Central memory CD8-positive, alpha-beta T cell (primary cell): ENCODE results near the gene RIMBP2.

Experiments used
- ATAC-seq: fragments of 150-1000 bp; cut with Tn5 transposase; replicated peaks from 2 replicates; pipeline ENCODE4 v1.10.0; 2022; ENCODE audit warnings: mild to moderate bottlenecking, moderate FRiP score, moderate number of reproducible peaks; ENCODE audit not compliant: poor library complexity, severe bottlenecking; ENCODE audit errors: extremely low read depth
- DNase-seq, 2 donors: peaks; one replicate each; pipeline ENCODE4 v3.0.0; 2021; ENCODE audit warnings: low spot score in 2 of 2
- H3K27ac Mint-ChIP-seq: one replicate; pipeline ENCODE4 v1.8.0; 2022; ENCODE audit warnings: low read depth, mild to moderate bottlenecking, moderate library complexity, mixed read lengths
- H3K27me3 Mint-ChIP-seq: one replicate; pipeline ENCODE4 v1.8.0; 2022; ENCODE audit warnings: mixed read lengths
- H3K36me3 Mint-ChIP-seq: one replicate; pipeline ENCODE4 v1.8.0; 2022; ENCODE audit warnings: mild to moderate bottlenecking, moderate library complexity, mixed read lengths; ENCODE audit not compliant: insufficient read depth
- H3K4me1 Mint-ChIP-seq: one replicate; pipeline ENCODE4 v1.8.0; 2022; ENCODE audit warnings: mixed read lengths
- H3K4me3 Mint-ChIP-seq: one replicate; pipeline ENCODE4 v1.8.0; 2022; ENCODE audit warnings: mild to moderate bottlenecking, moderate library complexity, mixed read lengths
- H3K9me3 Mint-ChIP-seq: one replicate; pipeline ENCODE4 v1.8.0; 2022; ENCODE audit warnings: mixed read lengths

RIMBP2 gene

DNA sequence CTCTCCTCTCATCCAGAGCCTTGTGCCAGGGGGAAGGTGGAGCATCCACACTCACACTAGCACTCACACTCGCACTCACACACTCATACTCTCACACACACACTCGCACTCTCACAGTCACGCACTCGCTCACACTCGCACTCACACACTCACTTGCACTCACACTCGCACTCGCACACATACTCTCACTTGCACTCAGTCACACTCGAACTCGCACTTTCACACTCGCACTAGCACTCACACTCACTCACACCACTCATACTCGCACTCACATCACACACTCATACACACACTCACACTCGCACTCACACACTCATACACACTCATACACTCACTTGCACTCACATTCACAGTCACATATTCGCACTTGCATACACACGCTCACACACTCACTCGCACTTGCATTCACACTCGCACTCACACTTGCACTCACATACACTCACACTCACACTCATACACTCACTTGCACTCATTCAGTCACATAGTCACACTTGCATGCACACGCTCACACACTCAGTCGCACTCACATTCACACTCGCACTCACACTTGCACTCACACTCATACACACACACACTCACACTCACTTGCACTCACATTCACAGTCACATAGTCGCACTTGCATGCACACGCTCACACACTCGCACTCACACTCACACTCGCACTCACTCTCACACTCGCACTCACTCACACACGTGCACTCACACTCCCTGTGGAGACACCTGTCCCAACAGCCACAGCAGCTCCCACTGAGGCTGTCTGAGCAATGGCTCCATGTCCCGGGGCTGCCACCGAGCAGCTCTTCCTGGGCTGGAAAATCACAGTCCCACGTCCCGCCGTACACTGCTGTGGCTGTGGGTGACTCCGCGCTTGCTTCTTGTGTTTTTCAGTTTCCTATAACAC lies 12.3 kb upstream of the RIMBP2 start:
- Mint-ChIP-seq H3K4me1 (no peaks in the 10 kb centered on the region), H3K27ac (no peak overlapping the region)
- ATAC-seq = no peak

DNA sequence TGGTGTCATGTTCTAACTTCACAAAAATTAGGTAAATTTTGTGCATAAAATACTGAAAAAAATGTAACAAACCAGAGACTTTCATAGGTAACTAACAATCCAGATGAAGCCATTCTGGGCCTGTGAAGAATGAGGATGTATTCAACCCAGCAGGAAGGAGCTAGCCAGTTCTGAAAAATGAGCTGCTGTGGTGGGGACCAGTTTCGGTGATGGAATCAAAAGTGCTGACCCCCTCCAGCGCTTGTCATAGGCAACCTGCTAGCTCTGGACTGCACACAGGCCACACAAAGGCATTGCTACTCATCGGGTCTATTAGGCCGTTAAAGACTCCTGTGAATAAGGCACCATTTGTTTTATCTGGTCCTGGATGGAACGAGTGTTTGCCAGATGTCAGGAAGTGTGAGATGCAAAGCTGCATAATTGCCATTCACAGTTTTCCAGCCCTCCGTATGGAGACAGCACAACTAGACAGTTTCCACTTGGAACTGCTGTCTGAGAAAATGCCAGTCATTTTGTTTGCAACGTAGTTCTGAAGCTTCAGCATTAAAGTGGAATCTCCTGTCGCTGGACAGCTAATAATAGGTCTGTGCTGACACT lies 3.3 kb upstream of the RIMBP2 start:
- Mint-ChIP-seq H3K36me3 (no peaks in the 10 kb centered on the region), H3K27me3 (peaks cover 66% of the 10 kb centered on the region), H3K9me3 (peaks cover 21% of the 10 kb centered on the region), H3K4me3 (no peak overlapping the region), H3K27ac (no peak overlapping the region), H3K4me1 (peaks cover 5% of the 10 kb centered on the region)
- ATAC-seq (no peak), DNase-seq (no peak)

More for the DNA sequence above, 12.3 kb upstream of the RIMBP2 start:
- Mint-ChIP-seq H3K36me3 (peaks cover 1% of the 10 kb centered on the region), H3K9me3 (peaks cover 5% of the 10 kb centered on the region), H3K27me3 (peaks cover under 1% of the 10 kb centered on the region), H3K4me3 (no peak overlapping the region)
- no peak for DNase-seq

DNA sequence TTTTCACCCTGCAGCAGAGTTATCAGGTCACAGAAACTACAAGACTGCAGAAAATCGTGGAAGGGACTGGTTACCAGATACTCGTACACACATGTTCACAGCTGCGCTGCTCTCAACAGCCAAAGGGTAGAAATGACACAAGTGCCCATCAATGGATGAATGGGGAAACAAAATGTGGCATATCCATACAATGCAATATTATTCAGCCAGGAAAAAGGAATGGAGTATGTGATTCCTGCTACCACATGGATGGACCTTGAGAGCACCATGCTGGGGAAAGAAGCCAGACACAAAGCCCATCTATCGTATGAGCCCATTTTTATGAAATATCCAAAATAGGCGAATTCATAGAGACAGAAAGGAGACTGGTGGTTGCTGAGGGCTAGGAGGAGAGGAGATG lies 1.7 kb upstream of the RIMBP2 start:
- H3K27ac Mint-ChIP-seq = no peak overlapping the region
- peaks cover 13% of the 10 kb centered on the region for H3K9me3 Mint-ChIP-seq
- H3K27me3 Mint-ChIP-seq = peaks cover 76% of the 10 kb centered on the region
- no peak for ATAC-seq
- no peak for DNase-seq
- H3K36me3 Mint-ChIP-seq = no peaks in the 10 kb centered on the region
- H3K4me3 Mint-ChIP-seq = no peak overlapping the region
- peaks cover 5% of the 10 kb centered on the region for H3K4me1 Mint-ChIP-seq

DNA sequence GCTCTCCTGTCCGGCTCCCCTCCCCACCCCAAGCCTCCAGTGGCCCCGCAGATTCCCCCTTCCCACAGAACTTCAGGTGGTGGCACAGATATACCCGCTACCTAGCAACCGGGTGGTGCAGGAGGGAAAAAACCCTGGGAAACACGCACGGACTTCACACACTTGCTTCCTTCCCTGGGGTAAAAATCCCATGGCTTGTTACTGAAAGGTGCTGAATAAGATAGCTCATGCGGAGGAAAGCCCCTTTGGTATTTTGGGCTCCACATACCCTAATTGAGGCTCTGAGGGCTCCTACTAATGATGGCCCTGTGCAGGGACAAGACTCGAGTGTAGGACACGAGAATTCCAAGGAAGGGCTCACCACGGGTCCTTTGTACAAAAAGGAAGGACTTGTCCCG lies 869 bp upstream of the RIMBP2 start:
- peaks cover 5% of the 10 kb centered on the region for H3K4me1 Mint-ChIP-seq
- no peak overlapping the region for H3K27ac Mint-ChIP-seq
- DNase-seq (no peak), ATAC-seq (no peak)
- H3K9me3 Mint-ChIP-seq = peaks cover 5% of the 10 kb centered on the region
- peaks cover 76% of the 10 kb centered on the region for H3K27me3 Mint-ChIP-seq
- H3K36me3 Mint-ChIP-seq = no peaks in the 10 kb centered on the region
- H3K4me3 Mint-ChIP-seq = no peak overlapping the region

DNA sequence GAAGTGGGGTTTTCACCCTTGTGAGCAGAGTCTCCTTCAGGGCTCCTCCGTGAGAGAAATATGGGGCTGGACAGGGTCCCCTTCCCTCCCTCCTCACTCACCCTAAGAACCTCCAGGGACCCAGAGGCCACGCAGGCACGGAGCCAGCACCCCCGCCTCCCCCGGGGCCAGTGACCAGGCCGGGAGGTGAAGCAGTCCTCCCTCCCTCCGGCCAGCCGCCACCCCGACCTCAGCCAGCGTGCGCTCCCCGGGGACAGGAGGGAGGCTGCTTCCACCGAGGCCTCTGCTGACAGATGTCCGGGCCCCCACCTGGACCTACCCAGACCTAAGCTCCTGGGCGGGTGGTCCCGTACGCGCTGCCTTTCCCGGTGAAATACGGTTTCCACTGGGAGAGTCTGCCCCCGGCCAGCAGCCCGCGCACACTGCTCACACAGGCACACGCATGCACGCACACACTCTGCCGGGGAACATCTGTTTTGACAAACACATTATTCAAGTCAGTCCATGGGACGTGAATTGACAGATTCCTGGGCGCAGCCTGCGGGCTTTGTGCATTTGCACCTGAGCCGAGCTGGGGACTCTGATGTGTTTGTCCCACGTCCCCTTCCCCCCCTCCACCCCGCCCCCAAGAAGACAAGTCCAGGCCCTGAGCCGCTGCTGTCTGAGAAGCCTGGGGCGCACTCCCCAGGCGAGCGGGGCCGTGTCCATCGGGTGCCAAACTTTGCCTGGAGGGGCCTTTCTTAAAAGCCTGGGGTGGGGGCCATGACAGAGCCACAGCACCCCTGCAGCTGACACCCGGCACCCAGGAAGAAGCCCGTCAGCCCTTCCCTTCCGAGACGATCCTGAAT lies 725 bp downstream of the RIMBP2 start:
- Mint-ChIP-seq H3K4me1 (peaks cover 5% of the 10 kb centered on the region), H3K36me3 (no peaks in the 10 kb centered on the region), H3K4me3 (no peak overlapping the region), H3K27me3 (peaks cover 91% of the 10 kb centered on the region), H3K27ac (no peak overlapping the region), H3K9me3 (peaks cover 5% of the 10 kb centered on the region)
- ATAC-seq = no peak
- DNase-seq = no peak

DNA sequence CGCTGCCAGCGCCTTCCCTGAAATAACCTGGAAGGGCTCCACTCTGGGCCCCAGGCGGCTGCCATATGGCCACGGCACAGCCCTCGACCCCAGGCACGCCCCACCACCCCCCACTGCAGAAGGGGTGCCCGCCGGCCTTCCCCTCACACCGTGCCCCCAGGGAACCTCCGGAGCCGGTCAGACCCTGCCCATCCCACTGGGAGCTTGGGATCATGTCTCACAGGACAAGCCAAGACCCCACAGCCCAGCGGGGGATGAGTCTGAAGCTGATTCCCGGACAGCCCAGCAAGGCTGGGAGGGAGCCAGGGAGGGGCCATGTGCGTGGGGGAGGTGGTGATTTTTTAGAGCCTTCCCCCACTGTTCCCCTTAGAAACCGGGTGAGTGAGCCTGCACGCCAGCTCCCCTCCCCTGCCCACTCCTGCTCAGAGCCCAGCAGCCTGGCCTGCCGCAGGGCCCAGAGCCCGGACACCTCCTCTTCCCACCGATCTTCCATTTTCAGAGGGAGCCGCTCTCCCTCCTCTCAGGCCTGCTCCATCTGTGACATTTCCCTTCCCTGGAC lies 1.4 kb downstream of the RIMBP2 start:
- H3K36me3 Mint-ChIP-seq = no peaks in the 10 kb centered on the region
- ATAC-seq = no peak
- H3K27me3 Mint-ChIP-seq = peaks cover 88% of the 10 kb centered on the region
- no peak overlapping the region for H3K27ac Mint-ChIP-seq
- H3K9me3 Mint-ChIP-seq = peaks cover 5% of the 10 kb centered on the region
- H3K4me1 Mint-ChIP-seq = peaks cover 5% of the 10 kb centered on the region
- no peak for DNase-seq
- no peak overlapping the region for H3K4me3 Mint-ChIP-seq

DNA sequence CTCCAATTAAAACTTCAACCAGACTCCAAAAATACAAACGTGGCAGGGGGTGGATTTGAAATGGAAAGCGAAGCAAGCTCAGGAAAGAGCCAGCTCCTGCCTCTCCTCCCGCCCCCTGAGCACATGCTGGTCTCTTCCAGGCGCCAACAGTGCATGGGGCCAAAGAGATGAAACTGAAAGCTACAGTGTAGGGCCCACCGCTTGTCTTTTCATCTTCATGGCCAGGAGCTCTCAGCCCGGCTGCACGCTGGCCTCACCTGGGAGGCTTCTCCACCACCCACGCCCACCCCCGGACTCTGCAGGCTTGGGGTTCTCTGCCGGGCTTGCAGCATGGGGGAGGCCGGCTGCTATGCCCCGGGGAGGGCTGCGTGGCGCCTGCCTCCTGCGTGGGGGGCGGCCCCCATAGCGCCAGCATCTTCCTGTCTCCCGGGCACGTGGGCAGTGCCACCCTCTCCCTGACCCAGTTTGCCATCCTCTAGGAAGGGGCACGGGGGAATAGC lies 2.0 kb downstream of the RIMBP2 start:
- ATAC-seq (no peak), DNase-seq (no peak)
- H3K27ac Mint-ChIP-seq = no peak overlapping the region
- peaks cover 5% of the 10 kb centered on the region for H3K4me1 Mint-ChIP-seq
- H3K27me3 Mint-ChIP-seq = peaks cover 85% of the 10 kb centered on the region
- H3K9me3 Mint-ChIP-seq = peaks cover 5% of the 10 kb centered on the region
- H3K36me3 Mint-ChIP-seq = no peaks in the 10 kb centered on the region
- H3K4me3 Mint-ChIP-seq = no peak overlapping the region

DNA sequence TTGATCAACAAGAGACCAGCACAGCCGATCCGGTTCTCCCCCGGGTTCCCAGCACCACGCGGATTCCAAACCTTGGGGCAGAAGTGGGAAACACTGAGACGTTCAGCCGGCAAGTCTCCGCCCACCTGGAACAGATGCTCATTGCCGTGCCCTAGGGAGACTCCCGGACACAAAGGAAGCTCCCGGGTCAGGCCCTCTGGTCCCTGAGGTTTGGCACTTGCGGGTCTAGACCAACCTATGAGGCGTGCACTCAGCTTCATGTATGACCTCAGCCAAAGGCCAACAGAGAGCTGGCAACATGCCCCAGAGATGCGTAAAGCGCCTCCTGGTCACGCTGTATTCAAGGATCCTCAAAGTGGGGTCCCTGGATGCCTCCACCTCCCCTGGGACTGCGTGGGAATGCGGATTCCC lies 2.5 kb downstream of the RIMBP2 start:
- no peak for ATAC-seq
- Mint-ChIP-seq H3K9me3 (peaks cover 5% of the 10 kb centered on the region), H3K36me3 (no peaks in the 10 kb centered on the region), H3K27ac (no peak overlapping the region), H3K4me1 (peaks cover 5% of the 10 kb centered on the region), H3K4me3 (no peak overlapping the region), H3K27me3 (peaks cover 85% of the 10 kb centered on the region)
- DNase-seq = no peak

DNA sequence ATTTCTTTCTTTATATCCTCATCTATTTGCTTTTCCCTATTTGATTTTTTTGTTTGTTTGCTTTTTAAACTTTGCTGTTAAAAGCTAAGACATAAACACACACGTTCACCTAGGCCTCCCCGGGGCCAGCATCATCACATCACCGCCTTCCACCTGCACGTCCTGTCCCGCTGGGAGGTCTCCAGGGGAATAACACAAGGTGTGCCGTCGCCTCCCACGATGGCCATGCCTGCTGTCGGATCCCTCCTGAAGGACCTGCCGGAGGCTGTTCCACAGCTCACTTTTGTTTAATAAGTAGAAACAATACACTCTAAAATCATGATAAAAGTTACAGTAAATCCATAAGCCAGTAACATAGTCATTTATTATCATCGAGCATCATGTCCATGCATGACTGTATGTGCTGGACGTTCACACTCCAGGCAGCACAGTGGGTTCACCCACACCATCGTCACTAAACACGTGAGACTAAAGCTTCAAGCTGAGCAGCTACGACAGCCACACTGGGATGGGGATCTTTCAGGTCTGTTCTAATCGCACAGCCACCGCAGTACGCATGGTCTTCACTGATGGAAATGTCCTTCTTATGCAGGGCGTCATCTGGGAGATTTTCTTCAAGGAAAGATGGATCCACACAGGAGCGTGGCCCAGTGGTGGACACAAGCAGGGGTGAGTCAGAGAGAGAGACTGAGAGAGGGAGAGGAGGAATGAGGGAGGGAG lies 3.6 kb downstream of the RIMBP2 start:
- Mint-ChIP-seq H3K36me3 (no peaks in the 10 kb centered on the region), H3K27ac (no peak overlapping the region), H3K27me3 (peaks cover 74% of the 10 kb centered on the region), H3K4me1 (peaks cover 5% of the 10 kb centered on the region), H3K4me3 (no peak overlapping the region), H3K9me3 (no peaks in the 10 kb centered on the region)
- ATAC-seq = no peak
- no peak for DNase-seq

DNA sequence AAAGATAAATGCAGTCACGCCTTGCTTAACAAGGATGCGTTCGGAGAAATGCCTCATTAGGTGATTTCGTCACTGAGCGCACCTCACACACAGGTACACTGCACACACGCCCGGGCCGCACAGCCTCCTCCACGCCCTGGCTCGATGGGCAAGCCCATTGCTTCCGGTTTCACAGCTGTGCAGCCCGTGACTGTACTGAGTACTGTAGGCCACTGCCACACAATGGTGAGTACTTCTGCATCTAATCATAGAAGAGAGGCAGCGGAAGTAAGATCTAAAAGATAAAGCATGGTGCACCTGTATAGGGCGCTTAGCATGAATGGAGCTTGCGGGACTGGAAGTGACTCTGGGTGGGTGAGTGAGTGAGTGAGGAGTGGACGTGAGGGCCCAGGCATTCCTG lies 4.3 kb downstream of the RIMBP2 start:
- H3K27me3 Mint-ChIP-seq = peaks cover 67% of the 10 kb centered on the region
- DNase-seq (no peak), ATAC-seq (no peak)
- peaks cover 5% of the 10 kb centered on the region for H3K4me1 Mint-ChIP-seq
- no peaks in the 10 kb centered on the region for H3K9me3 Mint-ChIP-seq
- no peak overlapping the region for H3K4me3 Mint-ChIP-seq
- no peak overlapping the region for H3K27ac Mint-ChIP-seq
- H3K36me3 Mint-ChIP-seq = no peaks in the 10 kb centered on the region

DNA sequence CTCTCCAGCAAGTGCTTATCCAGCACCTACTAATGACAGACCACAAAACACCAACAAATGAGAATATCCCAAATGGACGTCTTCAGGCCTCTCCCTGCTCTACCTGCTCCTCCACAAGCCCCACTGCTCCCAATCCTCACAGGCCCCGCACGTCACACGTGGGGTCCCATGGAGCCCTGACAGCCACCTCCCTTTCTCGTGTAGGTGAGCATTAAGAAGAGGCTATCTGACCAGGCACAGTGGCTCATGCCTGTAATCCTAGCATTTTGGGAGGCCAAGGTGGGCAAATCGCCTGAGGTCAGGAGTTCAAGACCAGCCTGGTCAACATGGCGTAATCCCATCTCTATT lies 5.4 kb downstream of the RIMBP2 start:
- Mint-ChIP-seq H3K27me3 (peaks cover 59% of the 10 kb centered on the region), H3K4me1 (peaks cover 5% of the 10 kb centered on the region), H3K4me3 (no peak overlapping the region), H3K27ac (no peak overlapping the region), H3K9me3 (no peaks in the 10 kb centered on the region), H3K36me3 (no peaks in the 10 kb centered on the region)
- DNase-seq = no peak
- ATAC-seq = no peak
